ENCODE measurements around the gene NLGN1. TPM values are rescaled to one million over a fixed set of nuclear protein-coding genes. Genes with fewer than 3 reads are reported as not detected.

NLGN1 gene
- total RNA-seq, 3 donors from 2014 or later, result 4.4 to 12.3 (median 6.9) TPM

- no peak for DNase-seq (ENCODE audit: low spot score in 2 of 2)
- intact Hi-C loops (cut with DNase I; ENCODE audit: low total_unique reads), result no loop called here
- no peaks in the 10 kb centered on the region for H3K9me3 ChIP-seq
- H3K4me3 ChIP-seq, result peak overlapping the region in 1 of 3 donors; percentile 32
- H3K27me3 ChIP-seq, result no peaks in the 10 kb centered on the region
- TF ChIP-seq CTCF (IDR thresholded peaks at IDR 0.05) (no peak), POLR2A (IDR thresholded peaks at IDR 0.05) (no peak), POLR2AphosphoS5 (IDR thresholded peaks at IDR 0.05) (no peak)
- H3K4me1 ChIP-seq, result no peaks in the 10 kb centered on the region
- H3K36me3 ChIP-seq, result no peaks in the 10 kb centered on the region
- H3K27ac ChIP-seq, result no peak overlapping the region
Measured at GRCh38 chr3:173743111-173743510, 345.6 kb downstream of the NLGN1 start.

GRCh38 chr3:173743516-173743915, 346.0 kb downstream of the NLGN1 start:
- DNase-seq (ENCODE audit: low spot score in 2 of 2), result no peak
- Histone ChIP-seq H3K36me3 (no peaks in the 10 kb centered on the region), H3K27ac (no peak overlapping the region), H3K27me3 (no peaks in the 10 kb centered on the region), H3K9me3 (no peaks in the 10 kb centered on the region), H3K4me1 (no peaks in the 10 kb centered on the region), H3K4me3 (no peak overlapping the region)
- TF ChIP-seq POLR2A (IDR thresholded peaks at IDR 0.05) (no peak), POLR2AphosphoS5 (IDR thresholded peaks at IDR 0.05) (no peak), CTCF (IDR thresholded peaks at IDR 0.05) (no peak)
- intact Hi-C loops (cut with DNase I; ENCODE audit: low total_unique reads), result no loop called here

- no peak overlapping the region for H3K4me3 ChIP-seq
- intact Hi-C loops (cut with DNase I; ENCODE audit: low total_unique reads), result no loop called here
- H3K36me3 ChIP-seq, result no peaks in the 10 kb centered on the region
- H3K27ac ChIP-seq, result no peak overlapping the region
- DNase-seq (ENCODE audit: low spot score in 2 of 2), result no peak
- TF ChIP-seq POLR2A (IDR thresholded peaks at IDR 0.05) (no peak), POLR2AphosphoS5 (IDR thresholded peaks at IDR 0.05) (no peak), CTCF (IDR thresholded peaks at IDR 0.05) (no peak)
- no peaks in the 10 kb centered on the region for H3K4me1 ChIP-seq
- no peaks in the 10 kb centered on the region for H3K9me3 ChIP-seq
- no peaks in the 10 kb centered on the region for H3K27me3 ChIP-seq
Measured at GRCh38 chr3:173744479-173744878, 346.9 kb downstream of the NLGN1 start.

GRCh38 chr3:173744895-173745294, 347.4 kb downstream of the NLGN1 start:
- no peak for DNase-seq (ENCODE audit: low spot score in 2 of 2)
- no peak for TF ChIP-seq POLR2AphosphoS5 (IDR thresholded peaks at IDR 0.05)
- TF ChIP-seq CTCF (IDR thresholded peaks at IDR 0.05), result no peak
- no peak overlapping the region for H3K27ac ChIP-seq

GRCh38 chr3:173745952-173746682, 348.6 kb downstream of the NLGN1 start:
- intact Hi-C loops (cut with DNase I; ENCODE audit: low total_unique reads), result no loop called here
- no peaks in the 10 kb centered on the region for H3K27me3 ChIP-seq
- no peak overlapping the region for H3K27ac ChIP-seq
- no peaks in the 10 kb centered on the region for H3K4me1 ChIP-seq
- no peak for DNase-seq (ENCODE audit: low spot score in 2 of 2)
- no peak overlapping the region for H3K4me3 ChIP-seq
- TF ChIP-seq POLR2A (IDR thresholded peaks at IDR 0.05) (no peak), POLR2AphosphoS5 (IDR thresholded peaks at IDR 0.05) (no peak), CTCF (IDR thresholded peaks at IDR 0.05) (no peak)
- H3K9me3 ChIP-seq, result no peaks in the 10 kb centered on the region
- H3K36me3 ChIP-seq, result no peaks in the 10 kb centered on the region

More at GRCh38 chr3:173744895-173745294, 347.4 kb downstream of the NLGN1 start:
- no peaks in the 10 kb centered on the region for H3K36me3 ChIP-seq
- no peaks in the 10 kb centered on the region for H3K27me3 ChIP-seq
- H3K9me3 ChIP-seq, result no peaks in the 10 kb centered on the region
- intact Hi-C loops (cut with DNase I; ENCODE audit: low total_unique reads), result no loop called here
- H3K4me1 ChIP-seq, result no peaks in the 10 kb centered on the region
- H3K4me3 ChIP-seq, result no peak overlapping the region
